ENCODE data around the gene C5.

Gene C5

GRCh38 chr9:120928015-120928482 is 122.0 kb downstream of the C5 start:
- Histone ChIP-seq H4K20me1 (ENCODE audit: insufficient read depth, low read length) (no peaks in the 10 kb centered on the region), H3K9ac (ENCODE audit: low read length) (peak overlapping the region; percentile 83), H2AFZ (ENCODE audit: low read length) (peak overlapping the region; percentile 82), H3K9me3 (replicated peaks; ENCODE audit: insufficient read depth, low read length) (no peaks in the 10 kb centered on the region), H3F3A (ENCODE audit: insufficient read depth, low read length) (peaks cover 44% of the 10 kb centered on the region), H3K27ac (ENCODE audit: low read length) (peak overlapping the region; percentile 54; the same call in 1 of the 2 replicates), H3K79me2 (ENCODE audit: low read length) (no peaks in the 10 kb centered on the region), H3K27me3 (replicated peaks; ENCODE audit: insufficient read depth, low read length) (no peaks in the 10 kb centered on the region), H3K9me2 (replicated peaks; ENCODE audit: insufficient read depth, low read length) (no peaks in the 10 kb centered on the region), H3K36me3 (replicated peaks; ENCODE audit: insufficient read depth, low read length) (no peaks in the 10 kb centered on the region), H3K4me3 (ENCODE audit: low read length) (peak overlapping the region; percentile 73), H3K4me2 (ENCODE audit: low read depth, low read length) (peak overlapping the region; percentile 92), H3K4me1 (ENCODE audit: low read length) (peaks cover 53% of the 10 kb centered on the region)
- TF ChIP-seq CTCF (IDR thresholded peaks at IDR 0.05; ENCODE audit: low read length), result no peak
- no peak for TF ChIP-seq EZH2phosphoT487 (IDR thresholded peaks at IDR 0.05; ENCODE audit: low read length)
- TF ChIP-seq EZH2 (optimal IDR thresholded peaks at IDR 0.05; ENCODE audit: low read depth, low read length), result no peak
- DNase-seq, result no peak

GRCh38 chr9:120927269-120928014 is 122.6 kb downstream of the C5 start:
- peaks cover 47% of the 10 kb centered on the region for H3K4me1 ChIP-seq (ENCODE audit: low read length)
- no peaks in the 10 kb centered on the region for H3K79me2 ChIP-seq (ENCODE audit: low read length)
- no peak overlapping the region for H3K4me3 ChIP-seq (ENCODE audit: low read length)
- H3K27ac ChIP-seq (ENCODE audit: low read length), result peak overlapping the region; percentile 43; the same call in 1 of the 2 replicates
- no peaks in the 10 kb centered on the region for H3K9me3 ChIP-seq (replicated peaks; ENCODE audit: insufficient read depth, low read length)
- no peak for DNase-seq
- TF ChIP-seq EZH2 (optimal IDR thresholded peaks at IDR 0.05; ENCODE audit: low read depth, low read length), result no peak
- TF ChIP-seq EZH2phosphoT487 (IDR thresholded peaks at IDR 0.05; ENCODE audit: low read length), result no peak
- no peak for TF ChIP-seq CTCF (IDR thresholded peaks at IDR 0.05; ENCODE audit: low read length)
- no peak overlapping the region for H2AFZ ChIP-seq (ENCODE audit: low read length)
- H3F3A ChIP-seq (ENCODE audit: insufficient read depth, low read length), result peaks cover 43% of the 10 kb centered on the region
- no peak overlapping the region for H3K9ac ChIP-seq (ENCODE audit: low read length)
- no peaks in the 10 kb centered on the region for H3K9me2 ChIP-seq (replicated peaks; ENCODE audit: insufficient read depth, low read length)
- H3K27me3 ChIP-seq (replicated peaks; ENCODE audit: insufficient read depth, low read length), result no peaks in the 10 kb centered on the region
- no peaks in the 10 kb centered on the region for H3K36me3 ChIP-seq (replicated peaks; ENCODE audit: insufficient read depth, low read length)
- H4K20me1 ChIP-seq (ENCODE audit: insufficient read depth, low read length), result no peaks in the 10 kb centered on the region
- H3K4me2 ChIP-seq (ENCODE audit: low read depth, low read length), result peak overlapping the region; percentile 92; the same call in 1 of the 2 replicates

- no peak for DNase-seq
- TF ChIP-seq EZH2phosphoT487 (IDR thresholded peaks at IDR 0.05; ENCODE audit: low read length) (no peak), EZH2 (optimal IDR thresholded peaks at IDR 0.05; ENCODE audit: low read depth, low read length) (no peak)
- no peaks in the 10 kb centered on the region for H3K79me2 ChIP-seq (ENCODE audit: low read length)
- H2AFZ ChIP-seq (ENCODE audit: low read length), result no peak within 1 kb of the TSS
- H3K9ac ChIP-seq (ENCODE audit: low read length), result no peak within 1 kb of the TSS
- no peaks in the 10 kb centered on the region for H3K9me2 ChIP-seq (replicated peaks; ENCODE audit: insufficient read depth, low read length)
- no peaks in the 10 kb centered on the region for H4K20me1 ChIP-seq (ENCODE audit: insufficient read depth, low read length)
- H3K27me3 ChIP-seq (replicated peaks; ENCODE audit: insufficient read depth, low read length), result no peaks in the 10 kb centered on the region
- H3K27ac ChIP-seq (ENCODE audit: low read length), result peak within 1 kb of the TSS; percentile 43; the same call in 1 of the 2 replicates
- no peak within 1 kb of the TSS for H3K4me3 ChIP-seq (ENCODE audit: low read length)
- H3K4me2 ChIP-seq (ENCODE audit: low read depth, low read length), result 0 out of 2 replicates have a peak within 1 kb of the TSS, but pooled peaks have one; percentile 92
- H3F3A ChIP-seq (ENCODE audit: insufficient read depth, low read length), result peaks cover 33% of the 10 kb centered on the region
- H3K36me3 ChIP-seq (replicated peaks; ENCODE audit: insufficient read depth, low read length), result no peaks in the 10 kb centered on the region
- H3K9me3 ChIP-seq (replicated peaks; ENCODE audit: insufficient read depth, low read length), result no peaks in the 10 kb centered on the region
- H3K4me1 ChIP-seq (ENCODE audit: low read length), result peaks cover 40% of the 10 kb centered on the region
Observed at GRCh38 chr9:120926397-120926928, 123.6 kb downstream of the C5 start, which contains the start of gene TRAF1. Gene TRAF1 (minus strand): TSS chr9:120926796. CDS start chr9:120926075, 721 bp downstream.

Data from MM.1S (cell line).